H9 (cell line): Measurements from ENCODE around the gene RYR1. TPM values are rescaled to one million over a fixed set of nuclear protein-coding genes. Genes with fewer than 3 reads are reported as not detected.
A peak's percentile ranks its signal among the peaks of the same experiment; 100 is the strongest.

Experiments
- DNase-seq: peaks from one replicate; pipeline ENCODE4 v3.0.0-alpha.2; 2017
- H2AFZ ChIP-seq: one replicate; pipeline ENCODE4 v1.6.1; 2013; ENCODE audit warnings: mild to moderate bottlenecking, low read length, control low read depth, moderate library complexity
- H2AK5ac ChIP-seq: 2 replicates; pipeline ENCODE4 v1.6.1; 2013; ENCODE audit warnings: low read length, control low read depth, mixed read lengths; ENCODE audit not compliant: insufficient read length
- H2BK120ac ChIP-seq: one replicate; pipeline ENCODE4 v1.6.1; 2013; ENCODE audit warnings: low read depth, mild to moderate bottlenecking, low read length, control low read depth, inconsistent platforms; ENCODE audit not compliant: poor library complexity, severe bottlenecking
- H2BK12ac ChIP-seq: 2 replicates; pipeline ENCODE4 v1.6.1; 2013; ENCODE audit warnings: low read length, control low read depth, mixed read lengths, low read depth; ENCODE audit not compliant: insufficient read length
- H2BK15ac ChIP-seq: 2 replicates; pipeline ENCODE4 v1.6.1; 2013; ENCODE audit warnings: low read depth, low read length, control low read depth
- H2BK20ac ChIP-seq: one replicate; pipeline ENCODE4 v1.6.1; 2013; ENCODE audit warnings: low read depth, mild to moderate bottlenecking, low read length, control low read depth, inconsistent platforms; ENCODE audit not compliant: poor library complexity, severe bottlenecking
- H2BK5ac ChIP-seq: 2 replicates; pipeline ENCODE4 v1.6.1; 2013; ENCODE audit warnings: low read length, control low read depth, mixed read lengths; ENCODE audit not compliant: insufficient read length
- H3K14ac ChIP-seq: 2 replicates; pipeline ENCODE4 v1.6.1; 2013; ENCODE audit warnings: low read length, control low read depth; ENCODE audit not compliant: insufficient read depth
- H3K18ac ChIP-seq: 2 replicates; pipeline ENCODE4 v1.6.1; 2013; ENCODE audit warnings: low read depth, mild to moderate bottlenecking, mixed read lengths, low read length, control low read depth; ENCODE audit not compliant: insufficient read length
- H3K23ac ChIP-seq: 2 replicates; pipeline ENCODE4 v1.6.1; 2013; ENCODE audit warnings: low read length, control low read depth, mixed read lengths, low read depth; ENCODE audit not compliant: insufficient read length
- H3K23me2 ChIP-seq: 2 replicates; pipeline ENCODE4 v1.6.1; 2013; ENCODE audit warnings: low read depth, mild to moderate bottlenecking, mixed read lengths, low read length, control low read depth; ENCODE audit not compliant: insufficient read length, poor library complexity, severe bottlenecking
- H3K27ac ChIP-seq: 2 replicates; pipeline ENCODE4 v1.5.1; 2013; ENCODE audit warnings: low read length, control low read depth, mixed read lengths, low read depth; ENCODE audit not compliant: insufficient read length
- H3K27me3 ChIP-seq: 2 replicates; pipeline ENCODE4 v1.6.1; 2013; ENCODE audit warnings: low read length, control low read depth, inconsistent platforms; ENCODE audit not compliant: insufficient read depth
- H3K4ac ChIP-seq: 2 replicates; pipeline ENCODE4 v1.6.1; 2013; ENCODE audit warnings: low read depth, mild to moderate bottlenecking, control low read depth, inconsistent platforms, low read length, moderate library complexity
- H3K4me1 ChIP-seq: 2 replicates; pipeline ENCODE4 v1.6.1; 2013; ENCODE audit warnings: low read length, control low read depth, inconsistent platforms; ENCODE audit not compliant: insufficient read depth
- H3K4me2 ChIP-seq: 2 replicates; pipeline ENCODE4 v1.6.1; 2013; ENCODE audit warnings: low read length, control low read depth, mixed read lengths; ENCODE audit not compliant: insufficient read length, insufficient read depth
- H3K56ac ChIP-seq: 2 replicates; pipeline ENCODE4 v1.6.1; 2013; ENCODE audit warnings: low read depth, mild to moderate bottlenecking, mixed read lengths, low read length, control low read depth; ENCODE audit not compliant: insufficient read length
- H3K79me1 ChIP-seq: 2 replicates; pipeline ENCODE4 v1.6.1; 2013; ENCODE audit warnings: low read depth, mild to moderate bottlenecking, moderate library complexity, low read length, control low read depth, inconsistent platforms; ENCODE audit not compliant: insufficient read depth, poor library complexity, severe bottlenecking
- H3K79me2 ChIP-seq: 2 replicates; pipeline ENCODE4 v1.6.1; 2013; ENCODE audit warnings: low read length, control low read depth, inconsistent platforms; ENCODE audit not compliant: insufficient read depth
- H3K9ac ChIP-seq: 2 replicates; pipeline ENCODE4 v1.6.1; 2013; ENCODE audit warnings: low read length, control low read depth, mixed read lengths; ENCODE audit not compliant: insufficient read length; ENCODE audit errors: extremely low read depth
- H3K9me3 ChIP-seq: one replicate; pipeline ENCODE4 v1.6.1; 2013; ENCODE audit warnings: low read depth, low read length, inconsistent platforms; ENCODE audit not compliant: control insufficient read depth
- H3T11ph ChIP-seq: one replicate; pipeline ENCODE4 v1.6.1; 2013; ENCODE audit warnings: mild to moderate bottlenecking, low read length, control low read depth, inconsistent platforms
- H4K20me1 ChIP-seq: one replicate; pipeline ENCODE4 v1.6.1; 2013; ENCODE audit not compliant: control insufficient read depth, insufficient read length, insufficient read depth
- H4K5ac ChIP-seq: 2 replicates; pipeline ENCODE4 v1.6.1; 2013; ENCODE audit warnings: low read depth, mild to moderate bottlenecking, mixed read lengths, low read length, control low read depth; ENCODE audit not compliant: insufficient read length
- H4K8ac ChIP-seq: replicated peaks from 2 replicates; pipeline ENCODE4 v1.6.1; 2013; ENCODE audit warnings: low read length, control low read depth, mixed read lengths, low read depth; ENCODE audit not compliant: insufficient read length
- H4K91ac ChIP-seq: 2 replicates; pipeline ENCODE4 v1.6.1; 2013; ENCODE audit warnings: low read depth, mild to moderate bottlenecking, moderate library complexity, mixed read lengths, low read length, control low read depth; ENCODE audit not compliant: insufficient read length
- H3K27ac Mint-ChIP-seq, 3 experiments: 2 replicates in 2 of 3; 3 replicates in 1 of 3; pipeline ENCODE4 v1.8.0; 2020 to 2021; ENCODE audit warnings: mixed read lengths in 3 of 3, mild to moderate bottlenecking in 1 of 3, moderate library complexity in 1 of 3
- H3K27me3 Mint-ChIP-seq: 2 replicates; pipeline ENCODE4 v1.8.0; 2021; ENCODE audit warnings: low read depth, mild to moderate bottlenecking, moderate library complexity, mixed read lengths
- H3K36me3 Mint-ChIP-seq, 3 experiments: 2 replicates in 2 of 3; 3 replicates in 1 of 3; pipeline ENCODE4 v1.8.0; 2020 to 2021; ENCODE audit warnings: low read depth in 3 of 3, mixed read lengths in 3 of 3; ENCODE audit not compliant: insufficient read depth in 1 of 3
- H3K4me1 Mint-ChIP-seq, 2 experiments: 2 replicates each; pipeline ENCODE4 v1.8.0; 2020; ENCODE audit warnings: mixed read lengths in 2 of 2
- H3K4me3 Mint-ChIP-seq, 2 experiments: 2 replicates in 1 of 2; 3 replicates in 1 of 2; pipeline ENCODE4 v1.8.0; 2020 to 2021; ENCODE audit warnings: mild to moderate bottlenecking in 2 of 2, mixed read lengths in 2 of 2, moderate library complexity in 1 of 2
- H3K9me3 Mint-ChIP-seq, 2 experiments: 2 replicates in 1 of 2; 3 replicates in 1 of 2; pipeline ENCODE4 v1.8.0; 2020; ENCODE audit warnings: mild to moderate bottlenecking in 2 of 2, mixed read lengths in 2 of 2, moderate library complexity in 1 of 2
- WGBS: extraction: QIAGEN DNeasy Blood & Tissue Kit; methylation state at CpG from one replicate; pipeline ENCODE4 v1.1.7; 2013; ENCODE audit warnings: missing lambda C conversion rate, low lambda C conversion rate, mixed read lengths; ENCODE audit not compliant: insufficient read length; ENCODE audit errors: extremely low coverage; 5-methylcytosine and 5-hydroxymethylcytosine counted together
- total RNA-seq: library from RNA; stranded (reverse); gene quantifications from 2 replicates; pipeline ENCODE4 v1.2.1, GENCODE V29; 2021
- TF ChIP-seq, protein P1 (sequence below): fragments of 200-600 bp; sonication (generic); conservative IDR thresholded peaks from 3 replicates; pipeline ENCODE4 v1.8.0; 2021; ENCODE audit warnings: antibody characterized with exemption, mild to moderate bottlenecking

The RYR1 gene
- total RNA-seq, 1 experiment from 2014 or later: 8.9 TPM

- TF ChIP-seq, protein P1, sequence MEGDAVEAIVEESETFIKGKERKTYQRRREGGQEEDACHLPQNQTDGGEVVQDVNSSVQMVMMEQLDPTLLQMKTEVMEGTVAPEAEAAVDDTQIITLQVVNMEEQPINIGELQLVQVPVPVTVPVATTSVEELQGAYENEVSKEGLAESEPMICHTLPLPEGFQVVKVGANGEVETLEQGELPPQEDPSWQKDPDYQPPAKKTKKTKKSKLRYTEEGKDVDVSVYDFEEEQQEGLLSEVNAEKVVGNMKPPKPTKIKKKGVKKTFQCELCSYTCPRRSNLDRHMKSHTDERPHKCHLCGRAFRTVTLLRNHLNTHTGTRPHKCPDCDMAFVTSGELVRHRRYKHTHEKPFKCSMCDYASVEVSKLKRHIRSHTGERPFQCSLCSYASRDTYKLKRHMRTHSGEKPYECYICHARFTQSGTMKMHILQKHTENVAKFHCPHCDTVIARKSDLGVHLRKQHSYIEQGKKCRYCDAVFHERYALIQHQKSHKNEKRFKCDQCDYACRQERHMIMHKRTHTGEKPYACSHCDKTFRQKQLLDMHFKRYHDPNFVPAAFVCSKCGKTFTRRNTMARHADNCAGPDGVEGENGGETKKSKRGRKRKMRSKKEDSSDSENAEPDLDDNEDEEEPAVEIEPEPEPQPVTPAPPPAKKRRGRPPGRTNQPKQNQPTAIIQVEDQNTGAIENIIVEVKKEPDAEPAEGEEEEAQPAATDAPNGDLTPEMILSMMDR: no peak
- Histone ChIP-seq H2AFZ (no peak overlapping the region), H3K27ac (no peak overlapping the region), H3K23ac (no peak overlapping the region), H3K18ac (no peak overlapping the region), H2AK5ac (no peak overlapping the region), H2BK12ac (no peak overlapping the region), H4K8ac (no peak overlapping the region), H3K56ac (no peak overlapping the region), H3K14ac (no peak overlapping the region; the same call in 1 of the 2 replicates), H3K4me2 (no peak overlapping the region), H2BK20ac (no peak overlapping the region), H3K79me1 (no peaks in the 10 kb centered on the region), H3K4ac (no peak overlapping the region), H3K4me1 (no peaks in the 10 kb centered on the region; the same call in 1 of the 2 replicates), H3K79me2 (no peaks in the 10 kb centered on the region), H4K5ac (no peak overlapping the region), H3K9me3 (no peaks in the 10 kb centered on the region), H3K23me2 (no peaks in the 10 kb centered on the region), H2BK120ac (no peak overlapping the region), H3K9ac (no peak overlapping the region), H3K27me3 (no peaks in the 10 kb centered on the region), H4K20me1 (no peaks in the 10 kb centered on the region), H2BK5ac (no peak overlapping the region), H4K91ac (no peak overlapping the region), H2BK15ac (no peak overlapping the region), H3T11ph (no peak overlapping the region)
- no peak overlapping the region for H3K4me3 Mint-ChIP-seq
- DNase-seq: no peak
- no peaks in the 10 kb centered on the region for H3K9me3 Mint-ChIP-seq
- H3K27me3 Mint-ChIP-seq: no peaks in the 10 kb centered on the region
- peaks cover 51 to 76% (median 65%) of the 10 kb centered on the region in 3 experiments for H3K36me3 Mint-ChIP-seq
- H3K4me1 Mint-ChIP-seq: peaks cover 8 to 13% of the 10 kb centered on the region in 2 experiments
- WGBS: no CpG with 5 or more reads among the region's 9 CpGs
- peak overlapping the region in 1 of 3 experiments; percentile 72; a peak in 1 of 7 replicates for H3K27ac Mint-ChIP-seq
Measured at GRCh38 chr19:38492181-38492813, 58.8 kb downstream of the RYR1 start.
